GM19043 (cell line): ENCODE data around the gene ALG6.
"Not testable (repeated sequence)": the region's sequence is repeated elsewhere in the genome, so short reads cannot be mapped to it uniquely, and the experiment has no call there.

Experiments used
- ATAC-seq: cut with Tn5 transposase; IDR thresholded peaks from one replicate; pipeline ENCODE4 v1.9.1; 2021; ENCODE audit warnings: low read depth; ENCODE audit not compliant: unreplicated experiment

ALG6 gene

GRCh38 chr1:63411066-63411465, 43.6 kb downstream of the ALG6 start:
- ATAC-seq, result no peak

- no peak for ATAC-seq
Measured at GRCh38 chr1:63413394-63413793, 46.0 kb downstream of the ALG6 start.

GRCh38 chr1:63414691-63415365, 47.4 kb downstream of the ALG6 start:
- no peak for ATAC-seq

GRCh38 chr1:63418101-63418500, 50.7 kb downstream of the ALG6 start:
- no peak for ATAC-seq

- ATAC-seq, result not testable (repeated sequence)
Measured at GRCh38 chr1:63420746-63421145, 53.3 kb downstream of the ALG6 start.

GRCh38 chr1:63423649-63424048, 56.2 kb downstream of the ALG6 start:
- ATAC-seq, result no peak

GRCh38 chr1:63428815-63429214, 61.4 kb downstream of the ALG6 start:
- no peak for ATAC-seq

GRCh38 chr1:63429281-63429680, 61.9 kb downstream of the ALG6 start:
- ATAC-seq, result no peak

GRCh38 chr1:63435161-63435560, 67.7 kb downstream of the ALG6 start:
- ATAC-seq, result no peak

- no peak for ATAC-seq
Measured at GRCh38 chr1:63442141-63442475, 74.7 kb downstream of the ALG6 start.

- ATAC-seq, result no peak
Measured at GRCh38 chr1:63448731-63449246, 81.4 kb downstream of the ALG6 start.

- ATAC-seq, result no peak
Measured at GRCh38 chr1:63450416-63450815, 83.0 kb downstream of the ALG6 start.

GRCh38 chr1:63453232-63453631, 85.8 kb downstream of the ALG6 start:
- no peak for ATAC-seq

- ATAC-seq, result no peak
Measured at GRCh38 chr1:63454269-63454668, 86.8 kb downstream of the ALG6 start.

- ATAC-seq, result no peak
Measured at GRCh38 chr1:63458750-63459149, 91.3 kb downstream of the ALG6 start.

GRCh38 chr1:63461661-63462230, 94.3 kb downstream of the ALG6 start:
- no peak for ATAC-seq

- ATAC-seq, result no peak
Measured at GRCh38 chr1:63463248-63463647, 95.8 kb downstream of the ALG6 start.

GRCh38 chr1:63466181-63466580, 98.8 kb downstream of the ALG6 start:
- ATAC-seq, result no peak

- ATAC-seq, result no peak
Measured at GRCh38 chr1:63466759-63467158, 99.3 kb downstream of the ALG6 start.

- not testable (repeated sequence) for ATAC-seq
Measured at GRCh38 chr1:63468683-63469082, 101.3 kb downstream of the ALG6 start.

- ATAC-seq, result no peak
Measured at GRCh38 chr1:63475761-63476160, 108.3 kb downstream of the ALG6 start.

GRCh38 chr1:63480057-63480456, 112.6 kb downstream of the ALG6 start:
- no peak for ATAC-seq
